NCI-H345 treated with DMSO at 0.1 percent for 48 hours (cell line): ENCODE data around the gene PRR15.
A peak's percentile ranks its signal among the peaks of the same experiment; 100 is the strongest.
"Not testable (repeated sequence)": the region's sequence is repeated elsewhere in the genome, so short reads cannot be mapped to it uniquely, and the experiment has no call there.

Experiments
- DNase-seq: peaks from one replicate; lab custom pipeline; 2025; ENCODE audit not compliant: unreplicated experiment; lab: John Stamatoyannopoulos, UW

The PRR15 gene

GRCh38 chr7:29563590-29564495 lies at the start of gene PRR15:
PRR15 (plus strand) TSS chr7:29563835; CDS start chr7:29566330, 2,495 bp downstream.
- peak; percentile 73 for DNase-seq

- no peak for DNase-seq
Observed at GRCh38 chr7:29516491-29516890, 47.1 kb upstream of the PRR15 start.

GRCh38 chr7:29518616-29519015 lies 45.0 kb upstream of the PRR15 start:
- no peak for DNase-seq

GRCh38 chr7:29523728-29524127 lies 39.9 kb upstream of the PRR15 start:
- no peak for DNase-seq

- DNase-seq, result no peak
Observed at GRCh38 chr7:29527505-29528108, 36.0 kb upstream of the PRR15 start.

GRCh38 chr7:29528526-29528925 lies 35.1 kb upstream of the PRR15 start:
- DNase-seq, result not testable (repeated sequence)

GRCh38 chr7:29538389-29538788 lies 25.2 kb upstream of the PRR15 start:
- DNase-seq, result no peak

- DNase-seq, result no peak
Observed at GRCh38 chr7:29539471-29539870, 24.2 kb upstream of the PRR15 start.

- DNase-seq, result no peak
Observed at GRCh38 chr7:29547421-29547820, 16.2 kb upstream of the PRR15 start.

GRCh38 chr7:29548823-29549222 lies 14.8 kb upstream of the PRR15 start:
- DNase-seq, result no peak

- no peak for DNase-seq
Observed at GRCh38 chr7:29552392-29552791, 11.2 kb upstream of the PRR15 start.

GRCh38 chr7:29555061-29555460 lies 8.6 kb upstream of the PRR15 start:
- no peak for DNase-seq

GRCh38 chr7:29556405-29557195 lies 7.0 kb upstream of the PRR15 start:
- DNase-seq, result no peak

GRCh38 chr7:29557954-29558353 lies 5.7 kb upstream of the PRR15 start:
- DNase-seq, result no peak

GRCh38 chr7:29561271-29561670 lies 2.4 kb upstream of the PRR15 start:
- no peak for DNase-seq

- DNase-seq, result no peak
Observed at GRCh38 chr7:29562307-29562706, 1.3 kb upstream of the PRR15 start.

GRCh38 chr7:29564496-29565223 lies 1.0 kb downstream of the PRR15 start:
- DNase-seq, result no peak

GRCh38 chr7:29565224-29565630 lies 1.6 kb downstream of the PRR15 start:
- no peak for DNase-seq

- no peak for DNase-seq
Observed at GRCh38 chr7:29565634-29565981, 2.0 kb downstream of the PRR15 start.

- no peak for DNase-seq
Observed at GRCh38 chr7:29565982-29566746, 2.5 kb downstream of the PRR15 start.
